Heart left ventricle (tissue), 13 donors: ENCODE results near the gene TIMM8B.
A peak's percentile ranks its signal among the peaks of the same experiment; 100 is the strongest.

Source experiments
- POLR2A ChIP-seq, 2 donors: fragments of 450-650 bp; IDR thresholded peaks; one replicate each; pipeline ENCODE4 v1.6.1; 2017; ENCODE audit warnings: antibody characterized with exemption in 2 of 2, mild to moderate bottlenecking in 2 of 2, moderate library complexity in 2 of 2
- TF ChIP-seq, protein P1 (sequence below), 12 donors: fragments of 200-600 bp; sonication (generic) in 4 of 12; IDR thresholded peaks; one replicate each; pipeline versions ENCODE4 v1.5.0 to v1.8.0; 2018 to 2022; ENCODE audit warnings: antibody characterized with exemption in 12 of 12, mild to moderate bottlenecking in 5 of 12
- donor health status: ischemic (EF 13 %, LVEDD 7.1; RV severe dilation, severe dysfunction).
- donor health status: DM: no; HTN: yes; CAD: no.
- donor health status: DM: no; HTN: no; CAD: no.
- donor health status: ischemic (EF 25% LVEDD 6.9; RV normal size, moderate dysfunction).
- donor health status: ischemic (EF 25% LVEDD 5.7; RV mildly dilated, moderate dysfunction).
- donor health status: ischemic (EF 35%, LVEDD 5.7; RV mildly dilated, moderate dysfunction).
- donor health status: nonischemic (EF 11% LVEDD 7.7; RV severe dilation, severe dysfunction).
- donor health status: DM: yes; HTN: yes; CAD: no.
- donor health status: PGD.
- donor health status: ischemic (EF 29% LVEDD 5.4; RV normal size, mild dysfunction).
- donor health status: nonischemic (EF 23%, LVEDD 6.1; RV moderate dilation, normal function).

DNA sequence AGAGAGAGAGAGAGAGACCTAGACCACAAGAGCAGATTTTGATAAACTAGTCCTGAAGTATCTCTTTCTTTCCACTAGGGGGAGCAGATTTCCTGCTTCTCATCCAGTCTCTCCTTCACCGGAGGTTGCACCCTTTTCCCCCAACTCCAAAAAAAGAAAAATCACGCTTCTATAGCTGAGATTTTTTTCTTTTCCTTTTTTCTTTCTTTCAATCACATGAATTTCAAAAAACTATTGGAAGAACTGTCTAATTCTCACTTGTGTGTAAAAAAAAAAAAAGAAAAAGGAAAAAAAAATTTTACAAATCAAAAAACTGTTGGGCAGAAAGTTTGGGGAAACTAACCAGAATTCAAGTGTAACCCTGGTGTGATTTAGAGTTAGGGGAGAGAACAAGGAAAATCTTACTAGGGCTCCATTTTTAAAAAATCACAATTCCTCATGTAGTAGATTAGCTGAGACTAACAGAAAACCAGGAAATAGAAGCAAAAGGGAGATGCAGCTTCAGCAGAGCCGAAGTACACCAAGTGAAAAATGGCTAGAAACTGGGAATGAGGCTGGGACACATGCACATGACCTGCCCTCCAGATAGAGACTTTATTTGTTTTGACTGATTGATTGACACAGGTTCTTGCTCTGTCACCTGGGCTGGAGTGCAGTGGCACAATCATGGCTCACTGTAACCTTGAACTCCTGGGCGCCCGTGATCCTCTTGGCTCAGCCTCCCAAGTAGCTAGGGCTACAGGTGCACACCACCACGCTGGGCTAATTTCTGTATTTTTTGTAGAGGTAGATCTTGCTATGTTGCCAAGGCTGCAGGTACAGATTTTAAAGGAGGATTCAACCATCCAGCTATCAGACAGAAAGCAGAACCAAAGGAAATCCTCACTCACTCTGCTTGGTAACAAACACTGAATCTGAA lies 27.2 kb upstream of the TIMM8B start:
- TF ChIP-seq, protein P1, sequence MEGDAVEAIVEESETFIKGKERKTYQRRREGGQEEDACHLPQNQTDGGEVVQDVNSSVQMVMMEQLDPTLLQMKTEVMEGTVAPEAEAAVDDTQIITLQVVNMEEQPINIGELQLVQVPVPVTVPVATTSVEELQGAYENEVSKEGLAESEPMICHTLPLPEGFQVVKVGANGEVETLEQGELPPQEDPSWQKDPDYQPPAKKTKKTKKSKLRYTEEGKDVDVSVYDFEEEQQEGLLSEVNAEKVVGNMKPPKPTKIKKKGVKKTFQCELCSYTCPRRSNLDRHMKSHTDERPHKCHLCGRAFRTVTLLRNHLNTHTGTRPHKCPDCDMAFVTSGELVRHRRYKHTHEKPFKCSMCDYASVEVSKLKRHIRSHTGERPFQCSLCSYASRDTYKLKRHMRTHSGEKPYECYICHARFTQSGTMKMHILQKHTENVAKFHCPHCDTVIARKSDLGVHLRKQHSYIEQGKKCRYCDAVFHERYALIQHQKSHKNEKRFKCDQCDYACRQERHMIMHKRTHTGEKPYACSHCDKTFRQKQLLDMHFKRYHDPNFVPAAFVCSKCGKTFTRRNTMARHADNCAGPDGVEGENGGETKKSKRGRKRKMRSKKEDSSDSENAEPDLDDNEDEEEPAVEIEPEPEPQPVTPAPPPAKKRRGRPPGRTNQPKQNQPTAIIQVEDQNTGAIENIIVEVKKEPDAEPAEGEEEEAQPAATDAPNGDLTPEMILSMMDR (IDR thresholded peaks at IDR 0.05), result peak; percentile 50 to 78 (median 64)
- no peak for TF ChIP-seq POLR2A (IDR thresholded peaks at IDR 0.05)
